Esophagus muscularis mucosa (tissue), 3 donors: ENCODE data around the gene TTC3.

Source experiments
- CTCF ChIP-seq, 3 experiments: fragments of 200-600 bp in 2 of 3; fragments of 450-650 bp in 1 of 3; sonication (generic) in 2 of 3; IDR thresholded peaks; one replicate each; pipeline ENCODE4 v1.5.1; 2017 to 2019; ENCODE audit warnings: antibody characterized with exemption in 3 of 3, mild to moderate bottlenecking in 2 of 3, moderate library complexity in 1 of 3
- POLR2A ChIP-seq: fragments of 450-650 bp; IDR thresholded peaks from one replicate; pipeline ENCODE4 v1.6.1; 2017; ENCODE audit warnings: antibody characterized with exemption, moderate library complexity, mild to moderate bottlenecking, low read depth

GRCh38 chr21:37130971-37131370 lies 57.9 kb downstream of the TTC3 start:
- no peak for TF ChIP-seq POLR2A
- no peak for TF ChIP-seq CTCF (IDR thresholded peaks at IDR 0.05)
